Progenitor cell of endocrine pancreas (in vitro differentiated cells): Measurements from ENCODE around the gene CACFD1. TPM values are rescaled to one million over a fixed set of nuclear protein-coding genes. Genes with fewer than 3 reads are reported as not detected.

ENCODE experiments used
- DNase-seq: peaks from one replicate; pipeline ENCODE4 v3.0.0; 2021; ENCODE audit warnings: low spot score; ENCODE audit not compliant: unreplicated experiment
- H3K27ac Mint-ChIP-seq: 2 replicates; pipeline ENCODE4 v1.8.0; 2021; ENCODE audit warnings: mild to moderate bottlenecking, moderate library complexity, mixed read lengths
- H3K27me3 Mint-ChIP-seq: 2 replicates; pipeline ENCODE4 v1.8.0; 2021; ENCODE audit warnings: mixed read lengths
- H3K36me3 Mint-ChIP-seq: 2 replicates; pipeline ENCODE4 v1.8.0; 2022; ENCODE audit warnings: mixed read lengths; ENCODE audit not compliant: insufficient read depth
- H3K4me1 Mint-ChIP-seq: 2 replicates; pipeline ENCODE4 v1.8.0; 2021; ENCODE audit warnings: low read depth, mixed read lengths
- H3K4me3 Mint-ChIP-seq: 2 replicates; pipeline ENCODE4 v1.8.0; 2021; ENCODE audit warnings: low read depth, mild to moderate bottlenecking, moderate library complexity, mixed read lengths
- H3K9me3 Mint-ChIP-seq: 2 replicates; pipeline ENCODE4 v1.8.0; 2021; ENCODE audit warnings: low read depth, mixed read lengths
- CTCF ChIP-seq: fragments of 200-600 bp; sonication (generic); IDR thresholded peaks from one replicate; pipeline ENCODE4 v1.5.0; 2021; ENCODE audit warnings: antibody characterized with exemption, mild to moderate bottlenecking; ENCODE audit not compliant: unreplicated experiment
- total RNA-seq: library from RNA; stranded (reverse); gene quantifications from 2 replicates; pipeline ENCODE4 v1.2.1, GENCODE V29; 2021

The CACFD1 gene
- total RNA-seq, 1 donor from 2014 or later = 56.2 TPM

- TF ChIP-seq CTCF = no peak
- DNase-seq = no peak
- no peak overlapping the region for H3K27ac Mint-ChIP-seq
- H3K4me1 Mint-ChIP-seq = peaks cover 8% of the 10 kb centered on the region
- no peaks in the 10 kb centered on the region for H3K9me3 Mint-ChIP-seq
- no peak overlapping the region for H3K4me3 Mint-ChIP-seq
- peaks cover 13% of the 10 kb centered on the region for H3K27me3 Mint-ChIP-seq
- no peaks in the 10 kb centered on the region for H3K36me3 Mint-ChIP-seq
Measured at GRCh38 chr9:133508046-133508445, 48.3 kb downstream of the CACFD1 start.

- H3K36me3 Mint-ChIP-seq = no peaks in the 10 kb centered on the region
- H3K9me3 Mint-ChIP-seq = no peaks in the 10 kb centered on the region
- peaks cover 13% of the 10 kb centered on the region for H3K27me3 Mint-ChIP-seq
- peak overlapping the region; percentile 16 for H3K27ac Mint-ChIP-seq
- no peak overlapping the region for H3K4me3 Mint-ChIP-seq
- TF ChIP-seq CTCF = no peak
- peaks cover 8% of the 10 kb centered on the region for H3K4me1 Mint-ChIP-seq
- no peak for DNase-seq
Measured at GRCh38 chr9:133509179-133510083, 49.7 kb downstream of the CACFD1 start.

- Mint-ChIP-seq H3K4me3 (no peak overlapping the region), H3K4me1 (peaks cover 8% of the 10 kb centered on the region), H3K36me3 (no peaks in the 10 kb centered on the region), H3K9me3 (no peaks in the 10 kb centered on the region), H3K27ac (no peak overlapping the region), H3K27me3 (peaks cover 16% of the 10 kb centered on the region)
- no peak for TF ChIP-seq CTCF
- DNase-seq = no peak
Measured at GRCh38 chr9:133510926-133511505, 51.2 kb downstream of the CACFD1 start.

- no peaks in the 10 kb centered on the region for H3K36me3 Mint-ChIP-seq
- H3K27ac Mint-ChIP-seq = no peak overlapping the region
- TF ChIP-seq CTCF = no peak
- no peak overlapping the region for H3K4me3 Mint-ChIP-seq
- H3K9me3 Mint-ChIP-seq = no peaks in the 10 kb centered on the region
- H3K27me3 Mint-ChIP-seq = peaks cover 16% of the 10 kb centered on the region
- peaks cover 8% of the 10 kb centered on the region for H3K4me1 Mint-ChIP-seq
- no peak for DNase-seq
Measured at GRCh38 chr9:133511607-133512006, 51.8 kb downstream of the CACFD1 start.

GRCh38 chr9:133512253-133513213 lies 52.8 kb downstream of the CACFD1 start:
- Mint-ChIP-seq H3K27me3 (peaks cover 13% of the 10 kb centered on the region), H3K4me3 (no peak overlapping the region), H3K27ac (no peak overlapping the region), H3K9me3 (no peaks in the 10 kb centered on the region), H3K36me3 (no peaks in the 10 kb centered on the region), H3K4me1 (peaks cover 8% of the 10 kb centered on the region)
- no peak for TF ChIP-seq CTCF
- DNase-seq = no peak
